Endometrial microvascular endothelial cells (primary cell): Measurements from ENCODE around the gene CHRDL2. TPM values are rescaled to one million over a fixed set of nuclear protein-coding genes. Genes with fewer than 3 reads are reported as not detected.

ENCODE experiments used
- in situ Hi-C: cut with HindIII; loops from 2 replicates; pipeline ENCODE4 v1.10.0; 2017; ENCODE audit warnings: low sequenced_read_pairs, low pct_unique_long_range_greater_than_20kb; ENCODE audit errors: inconsistent ontology term
- total RNA-seq: library from RNA; depleted of rRNA; stranded (reverse); fragments of >200 nt; gene quantifications from one replicate; pipeline ENCODE4 v1.2.3, GENCODE V29; 2015; ENCODE audit errors: inconsistent ontology term

Gene CHRDL2
- total RNA-seq, 1 donor from 2014 or later, result not detected

- in situ Hi-C loops, result no loop called here
These were observed 18.7 kb upstream of the CHRDL2 start for GRCh38 chr11:74749965-74750296.

- in situ Hi-C loops, result no loop called here
These were observed 18.1 kb upstream of the CHRDL2 start for GRCh38 chr11:74749127-74749964.

DNA sequence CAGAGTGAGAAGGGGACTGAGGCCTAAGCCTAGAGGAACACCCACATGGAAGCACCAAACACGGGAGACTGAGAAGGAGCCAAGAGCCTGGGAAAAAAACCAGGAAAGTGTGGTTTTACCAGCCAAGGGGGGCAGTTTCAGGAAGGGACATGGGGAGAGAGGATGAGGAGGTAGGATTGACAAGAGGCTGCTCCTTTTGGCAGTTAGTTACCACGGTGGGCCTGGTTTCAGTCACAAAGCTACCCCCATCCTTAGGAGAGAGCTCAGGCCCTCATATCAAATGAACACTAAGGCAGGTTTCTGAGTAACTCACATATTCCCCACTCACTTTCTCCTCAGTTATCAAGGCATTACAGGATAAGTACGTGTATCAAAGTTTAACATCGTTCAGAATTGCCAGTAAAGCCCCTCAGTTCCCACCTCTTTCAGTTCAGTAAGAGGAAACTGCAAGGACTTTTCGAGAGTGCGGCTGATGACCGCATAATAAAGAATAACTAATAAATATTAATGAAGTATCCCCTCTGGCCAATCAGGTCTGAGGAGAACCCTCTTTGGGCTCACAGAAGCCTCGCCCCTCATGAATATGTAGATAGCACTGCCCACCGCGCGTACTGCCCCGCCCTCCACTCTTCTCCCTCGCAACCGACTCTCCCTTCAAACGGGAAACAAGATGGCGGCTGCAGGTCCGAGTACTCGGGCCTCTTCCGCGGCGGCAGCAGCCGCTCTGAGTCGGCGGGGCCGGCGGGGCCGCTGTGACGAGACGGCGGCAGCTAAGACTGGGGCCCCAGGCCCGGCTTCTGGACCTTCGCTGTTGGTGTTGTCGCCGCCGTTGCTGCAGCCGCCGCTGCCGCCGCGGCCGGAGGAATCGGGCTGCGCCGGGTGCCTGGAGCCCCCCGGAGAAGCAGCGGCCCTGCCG lies 17.2 kb upstream of the CHRDL2 start, which contains the start of gene RNF169:
TSS of gene RNF169 (plus strand) at position 639 of the 916 bp plus-strand sequence. CDS start at position 671, 32 bp downstream.
- in situ Hi-C loops, result no loop called here

DNA sequence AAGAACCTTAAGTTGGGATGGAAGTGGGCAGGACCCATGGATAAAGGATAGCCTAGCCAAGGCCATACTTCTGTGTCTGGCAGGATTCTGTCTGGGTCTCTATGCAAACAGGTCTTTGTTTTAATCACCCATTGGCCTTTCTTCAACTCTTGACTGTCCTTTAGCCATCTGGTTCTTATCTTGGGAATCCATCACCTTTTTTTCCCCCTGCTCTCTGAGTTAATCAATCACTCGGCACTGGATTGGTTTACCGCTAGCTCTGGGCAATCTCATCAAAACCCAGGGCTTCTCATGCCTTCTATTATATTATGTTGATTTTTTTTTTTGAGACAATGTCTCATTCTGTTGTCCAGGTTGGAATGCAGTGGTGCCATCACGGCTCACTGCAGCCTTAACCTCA lies 15.6 kb upstream of the CHRDL2 start:
- in situ Hi-C loops, result no loop called here

GRCh38 chr11:74744277-74744676 lies 13.1 kb upstream of the CHRDL2 start:
- in situ Hi-C loops, result no loop called here

- in situ Hi-C loops, result no loop called here
These were observed 12.4 kb upstream of the CHRDL2 start for GRCh38 chr11:74743640-74744039.

- in situ Hi-C loops, result no loop called here
These were observed 10.8 kb upstream of the CHRDL2 start for GRCh38 chr11:74742070-74742469.

- in situ Hi-C loops, result no loop called here
These were observed 8.5 kb upstream of the CHRDL2 start for GRCh38 chr11:74739546-74740270.

- in situ Hi-C loops, result no loop called here
These were observed 4.8 kb upstream of the CHRDL2 start for GRCh38 chr11:74736031-74736430.

- in situ Hi-C loops, result no loop called here
These were observed 4.2 kb upstream of the CHRDL2 start for GRCh38 chr11:74735365-74735928.

GRCh38 chr11:74734559-74734925 lies 3.3 kb upstream of the CHRDL2 start:
- in situ Hi-C loops, result no loop called here

- in situ Hi-C loops, result no loop called here
These were observed 510 bp downstream of the CHRDL2 start for GRCh38 chr11:74730571-74731260.

DNA sequence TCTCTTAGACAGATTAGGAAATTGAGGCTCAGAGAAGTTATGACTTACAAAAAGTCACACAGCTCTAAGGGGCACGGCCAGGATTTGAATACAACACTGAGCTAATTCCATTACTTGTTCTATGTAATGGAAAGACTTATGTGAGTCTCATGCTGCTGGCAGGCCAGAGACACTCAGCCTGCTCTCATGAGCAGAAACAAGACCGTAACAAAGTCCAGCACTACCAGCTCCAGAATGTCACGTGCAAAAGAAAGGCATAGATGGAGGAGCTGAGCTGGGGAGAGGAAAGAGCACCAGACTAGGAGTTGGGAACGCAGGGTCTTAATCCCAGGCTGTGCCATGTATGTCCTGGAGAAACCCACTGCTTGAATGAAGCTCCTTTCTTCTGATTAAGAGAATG lies 1.8 kb downstream of the CHRDL2 start:
- in situ Hi-C loops, result no loop called here

- in situ Hi-C loops, result no loop called here
These were observed 4.6 kb downstream of the CHRDL2 start for GRCh38 chr11:74726547-74727182.

DNA sequence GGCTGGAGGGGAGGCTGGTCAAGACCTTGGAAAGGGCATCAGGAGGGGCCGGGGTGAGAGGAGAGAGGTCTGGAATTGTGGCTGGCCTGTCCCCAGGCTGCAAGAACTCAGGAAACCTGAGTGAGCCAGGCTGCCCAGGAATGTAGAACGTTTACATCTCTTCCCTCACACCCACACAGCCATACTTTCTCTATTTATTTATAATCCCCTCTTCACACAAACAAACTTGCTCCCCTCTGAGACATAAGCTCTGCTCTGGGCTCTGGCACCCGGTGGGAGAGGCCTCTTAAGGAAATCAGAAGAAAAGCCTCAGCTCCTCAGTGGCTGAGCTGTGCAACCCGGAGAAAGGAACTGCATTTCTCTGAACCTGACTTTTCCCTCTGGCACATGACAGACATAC lies 5.5 kb downstream of the CHRDL2 start:
- in situ Hi-C loops, result no loop called here

DNA sequence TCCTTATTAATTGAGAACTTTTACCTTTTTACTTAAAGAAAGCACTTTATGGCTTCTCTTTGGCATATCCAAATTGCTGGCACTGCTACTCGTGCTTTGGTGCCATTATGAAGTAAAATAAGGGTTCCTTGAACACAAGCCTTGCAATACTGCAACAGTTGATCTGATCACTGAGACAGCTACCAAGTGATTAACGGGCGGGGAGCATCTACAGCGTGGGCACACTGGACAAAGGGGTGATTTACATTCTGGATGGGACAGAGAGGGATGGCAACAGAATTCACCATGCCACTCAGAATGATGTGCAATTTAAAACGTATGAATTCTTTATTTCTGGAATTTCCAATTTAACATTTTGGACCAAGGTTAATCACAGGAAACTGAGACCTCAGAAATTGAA lies 7.7 kb downstream of the CHRDL2 start:
- in situ Hi-C loops, result no loop called here

DNA sequence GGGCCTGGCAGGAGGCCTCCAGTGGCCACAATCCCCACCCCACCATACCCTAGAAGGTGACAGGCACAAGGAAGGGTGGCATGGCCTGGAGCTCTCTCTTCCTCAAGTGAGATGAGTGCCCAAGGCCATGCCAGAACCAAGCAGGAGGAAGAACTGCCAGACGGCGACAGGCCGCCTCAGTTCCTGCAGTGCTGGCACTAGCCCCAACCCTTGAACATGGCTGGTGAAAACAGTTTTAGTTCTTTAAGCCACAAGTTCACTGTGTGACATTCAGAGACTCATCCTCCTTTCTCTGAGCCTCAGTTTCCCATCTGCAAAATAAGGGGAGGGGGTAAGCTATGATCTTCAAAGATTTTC lies 9.8 kb downstream of the CHRDL2 start:
- in situ Hi-C loops, result no loop called here
